ENCODE results near the gene VAMP5.
A peak's percentile ranks its signal among the peaks of the same experiment; 100 is the strongest.
"Not testable (repeated sequence)": the region's sequence is repeated elsewhere in the genome, so short reads cannot be mapped to it uniquely, and the experiment has no call there.

The VAMP5 gene, protein sequence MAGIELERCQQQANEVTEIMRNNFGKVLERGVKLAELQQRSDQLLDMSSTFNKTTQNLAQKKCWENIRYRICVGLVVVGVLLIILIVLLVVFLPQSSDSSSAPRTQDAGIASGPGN

DNA sequence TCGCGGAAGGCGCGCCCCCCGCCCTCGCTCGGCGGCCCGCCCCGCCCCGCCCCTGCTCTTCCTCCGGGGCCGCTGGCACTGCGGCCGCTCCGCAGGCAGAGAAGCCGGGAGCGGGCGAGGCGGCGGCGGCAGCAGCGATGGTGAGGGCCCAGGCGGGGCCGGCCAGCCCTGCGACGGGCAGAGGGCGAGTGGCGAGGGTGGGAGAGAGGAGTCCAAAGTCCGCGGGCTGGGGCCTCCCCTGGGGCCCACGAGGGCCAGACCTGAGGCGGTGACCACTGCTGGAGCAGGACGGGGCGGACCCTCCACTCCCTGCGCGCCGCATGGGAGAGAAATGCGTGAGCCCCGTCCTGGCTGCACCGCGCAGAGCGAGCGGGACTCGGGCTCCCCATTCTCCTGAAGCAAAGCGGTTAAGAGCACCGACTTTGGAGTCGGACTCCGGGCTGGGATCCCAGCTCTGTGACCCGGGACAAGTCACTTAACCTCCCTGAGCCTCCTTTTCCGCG lies at the start of gene VAMP5:
TSS of gene VAMP5 (plus strand) at position 78 of the 503 bp plus-strand sequence. CDS start at position 138, 60 bp downstream.
- DNase-seq (ENCODE audit: low read depth), result no peak

DNA sequence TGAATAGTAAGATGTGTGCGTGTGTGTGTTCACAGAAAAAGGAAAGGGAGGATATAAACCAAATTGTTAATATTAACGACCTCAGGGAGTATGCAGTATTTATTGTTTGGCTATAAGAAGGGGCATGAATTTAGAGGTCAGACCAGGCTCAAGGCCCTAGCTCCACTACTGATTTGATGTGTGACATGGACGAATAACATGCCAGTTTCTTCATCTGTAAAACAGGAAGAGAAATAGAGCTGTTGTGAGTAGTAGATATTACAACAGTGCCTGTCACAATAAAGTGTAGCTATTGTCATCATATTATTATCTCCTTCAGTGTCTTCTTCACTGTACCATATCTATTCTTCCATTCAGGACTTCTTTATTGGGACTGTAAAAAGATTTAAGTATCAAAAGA lies 49.4 kb upstream of the VAMP5 start:
- DNase-seq (ENCODE audit: low read depth), result no peak

DNA sequence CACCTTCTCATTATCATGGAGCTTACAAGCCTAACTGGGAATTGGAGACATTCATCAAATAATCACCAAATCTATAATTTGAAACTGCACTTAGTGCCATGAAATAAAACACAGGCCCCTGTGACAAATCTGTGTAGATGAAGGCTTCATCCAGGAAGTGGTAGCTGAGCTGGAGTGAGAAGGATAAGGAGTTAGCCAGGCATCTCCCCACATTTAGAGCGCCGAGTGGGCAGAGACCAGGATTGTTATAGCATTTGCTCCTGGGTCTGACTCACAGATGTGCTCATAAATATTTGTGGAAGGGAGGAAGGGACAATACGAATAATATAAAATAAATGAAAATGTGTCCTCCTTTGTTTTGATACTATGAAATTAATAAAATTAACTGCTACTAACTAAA lies 47.8 kb upstream of the VAMP5 start:
- DNase-seq (ENCODE audit: low read depth), result no peak

DNA sequence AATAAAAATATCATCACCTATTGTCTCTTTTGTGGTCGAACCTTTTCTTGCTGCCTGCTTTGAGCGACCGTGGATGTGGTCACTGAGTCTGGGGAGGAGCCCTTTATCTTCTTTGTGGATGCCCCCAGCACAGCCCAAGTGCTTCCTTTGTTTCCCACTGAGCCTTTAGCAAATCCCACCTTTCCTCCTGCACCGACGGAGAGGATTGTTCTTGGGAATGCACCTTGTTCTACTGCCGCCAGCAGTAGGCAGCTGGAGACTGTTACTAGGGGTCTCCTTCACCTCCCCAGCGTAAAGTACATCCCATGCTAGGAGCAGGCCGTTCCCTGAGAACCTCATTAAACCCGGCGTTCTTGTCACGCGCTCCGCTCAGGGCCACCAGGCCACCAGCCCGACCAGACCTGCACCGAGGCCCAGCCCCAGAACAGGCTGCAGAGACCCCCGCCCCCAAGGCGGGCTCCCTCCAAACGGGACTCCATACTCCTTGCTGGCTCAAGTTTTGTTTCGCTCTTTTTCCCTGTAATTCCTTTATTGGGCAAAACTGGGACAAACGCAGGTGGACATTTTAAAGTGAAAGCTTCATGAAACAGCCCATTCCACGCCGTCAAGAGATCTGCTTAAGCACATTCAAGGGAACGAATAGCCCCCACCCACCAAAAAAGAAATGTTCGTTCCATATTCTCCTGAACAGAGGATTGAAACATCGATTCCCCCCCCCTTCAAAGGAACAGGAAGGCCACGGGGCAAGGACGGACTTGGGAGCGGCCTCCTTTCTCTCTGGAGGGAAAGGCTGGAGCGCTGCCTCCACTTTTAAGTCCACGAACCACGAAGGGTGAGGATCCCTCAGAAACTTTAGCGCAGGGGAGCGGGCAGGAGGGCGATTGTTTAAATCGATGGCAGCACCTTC lies 46.4 kb upstream of the VAMP5 start:
- DNase-seq (ENCODE audit: low read depth), result no peak

DNA sequence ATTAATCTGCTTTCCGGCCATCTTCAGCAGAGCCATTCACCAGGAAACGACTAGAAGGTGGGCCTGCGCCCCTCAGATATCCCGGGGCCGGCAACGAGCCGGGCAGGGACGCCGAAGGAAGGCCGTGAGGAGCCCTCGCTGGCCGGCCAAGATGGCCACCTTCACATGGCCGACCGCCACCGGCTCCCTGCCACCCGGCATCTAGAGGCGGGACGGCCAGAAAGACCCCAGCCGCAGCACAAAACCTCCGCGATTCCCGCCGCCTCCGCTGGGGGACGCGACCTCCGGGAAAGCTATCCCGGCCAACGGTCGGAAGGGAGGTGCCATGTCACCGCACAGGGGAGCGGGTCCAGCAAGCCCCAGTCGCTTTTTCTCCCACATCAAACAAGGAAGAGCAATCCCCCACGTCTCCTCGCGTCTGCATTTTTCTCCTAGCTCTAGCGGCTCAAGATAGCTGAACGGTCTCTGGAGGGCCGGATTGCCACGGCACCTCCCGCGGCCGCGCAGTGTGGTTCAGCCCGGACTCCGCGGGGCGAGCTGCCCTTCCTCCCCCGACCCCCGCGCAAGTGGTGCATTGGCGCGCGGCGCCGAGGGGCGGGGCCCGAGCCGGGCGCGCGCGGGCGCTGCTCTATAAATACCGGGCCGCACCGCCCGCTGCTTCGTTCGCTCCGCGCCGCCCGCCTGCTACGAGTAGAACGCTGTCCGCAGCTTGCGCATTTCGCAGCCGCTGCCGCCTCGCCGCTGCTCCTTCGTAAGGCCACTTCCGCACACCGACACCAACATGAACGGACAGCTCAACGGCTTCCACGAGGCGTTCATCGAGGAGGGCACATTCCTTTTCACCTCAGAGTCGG lies 45.5 kb upstream of the VAMP5 start, which contains the start of gene MAT2A:
TSS of gene MAT2A (plus strand) at position 662 of the 854 bp plus-strand sequence. CDS start at position 782, 120 bp downstream.
- DNase-seq (ENCODE audit: low read depth), result peak; percentile 80

DNA sequence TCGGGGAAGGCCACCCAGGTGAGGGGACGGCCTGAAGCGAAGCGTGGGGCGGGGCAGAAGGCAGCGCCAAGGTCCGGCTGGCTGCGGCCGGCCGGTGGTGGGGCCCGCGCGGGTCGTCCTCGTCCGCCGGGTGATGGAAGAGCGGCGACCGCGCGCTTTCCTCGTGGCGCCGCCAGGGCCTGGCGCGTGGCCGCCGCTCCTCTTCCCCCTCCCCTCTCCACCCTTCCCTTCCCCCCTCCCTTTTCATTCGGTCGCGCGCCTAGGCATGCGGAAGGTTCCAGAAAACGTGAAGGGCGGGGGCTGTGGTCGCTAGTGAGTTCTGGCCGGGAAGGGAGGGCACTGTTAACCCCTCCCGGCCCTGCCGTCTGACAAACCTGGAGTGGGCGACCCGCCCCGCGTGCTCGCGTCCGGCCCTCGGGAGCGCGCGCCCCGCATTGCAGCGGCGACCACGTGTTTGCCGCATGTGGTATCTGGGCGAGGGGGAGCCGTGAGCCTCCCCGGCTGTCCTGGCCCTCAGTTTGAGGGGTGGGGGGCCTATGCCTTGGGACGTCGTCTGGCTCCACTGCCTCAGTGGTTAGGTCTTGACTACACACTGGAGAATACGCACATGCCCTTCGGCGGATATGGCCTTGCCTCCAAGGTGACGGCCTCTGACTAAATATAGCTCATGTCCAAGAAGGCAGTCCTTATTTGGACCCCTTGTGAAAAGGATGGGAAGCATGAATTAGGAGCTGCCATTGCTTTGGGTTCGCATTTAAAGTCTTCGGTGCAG lies 44.7 kb upstream of the VAMP5 start:
- peak; percentile 64 for DNase-seq (ENCODE audit: low read depth)

DNA sequence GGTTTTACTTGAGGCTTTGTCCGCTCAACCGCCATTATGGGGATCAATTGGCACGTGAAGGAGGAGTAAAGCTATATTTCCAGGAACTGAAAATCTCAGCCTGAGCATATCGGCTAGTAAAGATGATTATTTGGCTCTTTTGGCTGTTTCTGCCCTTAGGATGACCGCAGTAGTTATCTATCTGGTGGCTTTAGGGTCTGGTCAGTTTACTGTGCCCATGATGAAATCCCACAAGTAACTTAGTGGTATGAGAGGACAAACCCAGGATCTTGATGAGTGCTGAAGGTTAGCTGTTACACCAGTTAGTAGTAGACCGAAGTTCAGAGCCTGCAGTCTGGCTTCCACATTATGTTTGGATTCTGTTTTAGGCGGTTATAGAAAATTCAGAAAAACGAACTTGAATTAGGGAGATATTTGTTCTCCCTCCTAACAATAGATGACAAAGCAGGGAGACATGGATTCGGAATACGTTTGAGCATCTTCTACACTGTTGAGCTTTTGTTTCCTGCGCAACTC lies 44.0 kb upstream of the VAMP5 start:
- no peak for DNase-seq (ENCODE audit: low read depth)

DNA sequence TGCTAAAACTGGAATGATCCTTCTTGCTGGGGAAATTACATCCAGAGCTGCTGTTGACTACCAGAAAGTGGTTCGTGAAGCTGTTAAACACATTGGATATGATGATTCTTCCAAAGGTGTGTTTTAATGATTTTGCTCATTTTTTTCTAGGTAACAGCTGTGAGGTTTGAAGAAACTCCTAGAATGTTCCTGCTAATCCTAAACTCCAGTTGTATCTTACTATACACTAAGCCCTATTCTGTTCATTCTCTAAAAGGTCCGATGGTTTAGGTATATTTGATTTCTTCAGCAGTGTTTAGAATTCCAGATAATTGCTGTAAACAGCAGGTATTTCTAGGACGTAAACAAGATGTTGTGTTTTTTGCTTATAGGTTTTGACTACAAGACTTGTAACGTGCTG lies 43.0 kb upstream of the VAMP5 start:
- no peak for DNase-seq (ENCODE audit: low read depth)

DNA sequence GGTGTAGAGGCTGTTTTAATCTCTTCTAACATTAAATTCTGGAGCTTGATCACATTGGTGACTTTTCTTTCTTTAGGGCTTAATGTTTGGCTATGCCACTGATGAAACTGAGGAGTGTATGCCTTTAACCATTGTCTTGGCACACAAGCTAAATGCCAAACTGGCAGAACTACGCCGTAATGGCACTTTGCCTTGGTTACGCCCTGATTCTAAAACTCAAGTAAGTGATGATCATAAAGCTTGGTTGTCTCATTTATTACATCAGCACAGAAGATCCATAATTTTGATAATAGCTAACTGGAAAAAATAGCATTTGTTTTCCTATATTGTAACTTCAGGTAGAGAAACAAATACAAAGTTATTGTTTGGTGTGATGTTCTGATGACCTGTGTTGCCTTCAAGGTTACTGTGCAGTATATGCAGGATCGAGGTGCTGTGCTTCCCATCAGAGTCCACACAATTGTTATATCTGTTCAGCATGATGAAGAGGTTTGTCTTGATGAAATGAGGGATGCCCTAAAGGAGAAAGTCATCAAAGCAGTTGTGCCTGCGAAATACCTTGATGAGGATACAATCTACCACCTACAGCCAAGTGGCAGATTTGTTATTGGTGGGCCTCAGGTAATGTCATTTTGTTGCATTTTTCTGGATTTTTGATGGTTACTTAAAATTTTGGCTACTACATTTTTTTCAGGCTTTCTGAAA lies 42.3 kb upstream of the VAMP5 start:
- DNase-seq (ENCODE audit: low read depth), result no peak

DNA sequence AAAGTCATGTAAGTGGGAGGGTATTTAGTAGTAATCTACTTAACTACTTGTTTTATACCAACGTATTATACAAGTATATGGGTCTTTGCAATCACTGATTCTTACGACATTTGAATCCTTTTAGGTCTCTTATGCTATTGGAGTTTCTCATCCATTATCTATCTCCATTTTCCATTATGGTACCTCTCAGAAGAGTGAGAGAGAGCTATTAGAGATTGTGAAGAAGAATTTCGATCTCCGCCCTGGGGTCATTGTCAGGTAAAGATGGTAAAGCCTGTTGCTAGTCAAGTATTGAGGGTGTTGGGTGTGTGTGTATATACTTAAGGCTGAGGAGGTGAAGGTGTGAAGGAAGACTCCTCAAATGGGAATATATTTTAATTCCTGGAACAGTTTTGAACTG lies 41.5 kb upstream of the VAMP5 start:
- DNase-seq (ENCODE audit: low read depth), result no peak

DNA sequence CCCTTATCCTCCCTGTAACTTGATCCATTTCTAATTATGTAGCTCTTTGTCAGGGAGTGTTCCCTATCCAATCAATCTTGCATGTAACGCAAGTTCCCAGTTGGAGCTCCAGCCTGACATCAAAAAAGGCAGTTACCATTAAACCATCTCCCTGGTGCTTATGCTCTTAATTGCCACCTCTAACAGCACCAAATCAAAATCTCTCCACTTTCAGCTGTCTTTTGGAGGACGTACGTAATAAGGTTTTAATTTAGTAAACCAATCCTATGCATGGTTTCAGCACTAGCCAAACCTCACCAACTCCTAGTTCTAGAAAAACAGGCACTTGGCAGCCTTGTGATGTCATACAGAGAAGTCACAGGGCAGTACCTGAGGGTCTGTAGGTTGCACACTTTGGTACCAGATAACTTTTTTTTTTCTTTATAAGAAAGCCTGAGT lies 40.0 kb upstream of the VAMP5 start:
- not testable (repeated sequence) for DNase-seq (ENCODE audit: low read depth)

DNA sequence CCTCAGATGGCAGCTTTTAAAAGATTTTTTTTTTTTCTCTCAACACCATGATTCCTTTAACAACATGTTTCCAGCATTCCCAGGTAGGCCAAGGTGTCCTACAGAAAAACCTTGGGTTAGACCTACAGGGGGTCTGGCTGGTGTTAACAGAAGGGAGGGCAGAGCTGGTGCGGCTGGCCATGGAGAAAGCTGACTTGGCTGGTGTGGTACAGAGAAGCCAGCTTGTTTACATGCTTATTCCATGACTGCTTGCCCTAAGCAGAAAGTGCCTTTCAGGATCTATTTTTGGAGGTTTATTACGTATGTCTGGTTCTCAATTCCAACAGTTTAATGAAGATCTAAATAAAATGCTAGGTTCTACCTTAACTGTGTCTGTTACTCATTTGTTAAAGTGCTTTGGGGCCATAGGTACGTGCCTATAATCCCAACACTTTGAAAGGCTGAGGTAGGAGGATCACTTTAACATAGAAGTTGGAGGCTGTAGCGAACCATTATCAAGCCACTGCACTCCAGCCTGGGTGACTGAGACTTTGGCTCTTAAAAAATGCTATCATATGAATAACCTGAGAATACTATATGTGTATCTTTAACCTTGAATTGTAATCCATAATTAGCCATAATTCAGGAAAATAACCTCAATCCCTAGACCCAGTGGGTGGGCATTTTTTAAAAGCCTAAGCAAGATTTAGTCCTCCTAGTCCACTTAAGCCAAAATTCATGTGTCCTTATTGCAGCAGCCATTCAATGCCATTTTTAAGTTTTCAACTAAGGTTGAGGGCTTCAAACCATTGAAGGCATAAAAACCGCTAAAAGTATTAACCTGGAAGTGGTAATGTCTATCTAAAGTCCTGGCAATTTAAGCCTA lies 39.1 kb upstream of the VAMP5 start:
- DNase-seq (ENCODE audit: low read depth), result not testable (repeated sequence)

DNA sequence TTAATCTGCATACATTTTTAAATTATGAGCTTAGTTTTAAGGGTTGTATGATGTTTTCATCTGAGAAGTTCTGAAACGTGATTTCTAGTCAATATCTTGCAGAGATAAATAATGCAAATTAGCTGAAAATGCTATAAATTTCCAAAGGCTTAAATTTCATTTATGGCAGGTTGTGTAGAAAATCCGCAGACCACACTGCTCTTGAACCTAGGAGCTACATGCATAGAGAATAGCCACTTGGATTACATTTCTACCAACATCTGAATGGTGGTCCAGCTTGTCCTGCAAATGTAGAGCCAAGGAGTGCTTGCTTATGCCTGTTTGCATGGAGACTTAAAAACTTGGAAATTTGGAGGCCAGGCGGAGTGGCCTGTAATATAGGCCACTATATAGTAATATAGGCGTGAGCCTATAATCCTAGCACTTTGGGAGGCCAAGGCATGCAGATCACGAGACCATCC lies 38.4 kb upstream of the VAMP5 start:
- DNase-seq (ENCODE audit: low read depth), result no peak

DNA sequence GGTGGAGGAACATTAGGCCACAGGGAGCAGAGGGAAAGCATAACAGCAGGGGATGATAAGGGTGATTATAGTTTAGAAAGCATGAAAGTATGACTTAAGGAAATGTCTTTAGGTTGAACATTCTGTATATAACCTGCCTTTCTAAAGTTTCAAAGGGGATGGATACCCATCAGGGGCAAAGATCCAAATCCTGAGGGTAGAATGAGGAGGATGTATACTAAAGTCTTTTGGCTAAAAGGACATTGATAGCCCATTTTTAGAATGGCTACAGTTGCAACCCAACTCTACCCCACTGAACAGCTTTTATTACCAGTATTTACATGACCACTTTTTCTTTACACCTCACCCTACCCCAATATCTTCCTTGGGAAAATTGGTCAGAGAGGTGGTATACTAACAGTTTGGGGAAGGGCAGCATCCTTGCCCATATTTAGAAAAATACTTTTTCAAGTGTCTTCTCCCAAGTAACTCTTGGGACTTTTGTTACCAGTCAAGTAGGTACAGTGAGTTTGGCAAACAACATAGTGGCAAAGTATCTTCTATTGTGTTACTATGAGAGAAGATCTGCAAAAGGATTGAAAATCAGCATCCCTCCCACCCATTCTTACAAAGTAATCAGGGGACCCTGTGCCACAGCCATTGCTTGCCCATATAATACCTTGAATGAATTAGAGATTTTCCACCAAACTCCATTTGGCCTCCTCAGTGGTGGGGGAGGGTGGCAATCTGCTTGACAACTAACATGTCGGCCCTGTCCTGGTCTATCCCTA lies 37.0 kb upstream of the VAMP5 start:
- no peak for DNase-seq (ENCODE audit: low read depth)

DNA sequence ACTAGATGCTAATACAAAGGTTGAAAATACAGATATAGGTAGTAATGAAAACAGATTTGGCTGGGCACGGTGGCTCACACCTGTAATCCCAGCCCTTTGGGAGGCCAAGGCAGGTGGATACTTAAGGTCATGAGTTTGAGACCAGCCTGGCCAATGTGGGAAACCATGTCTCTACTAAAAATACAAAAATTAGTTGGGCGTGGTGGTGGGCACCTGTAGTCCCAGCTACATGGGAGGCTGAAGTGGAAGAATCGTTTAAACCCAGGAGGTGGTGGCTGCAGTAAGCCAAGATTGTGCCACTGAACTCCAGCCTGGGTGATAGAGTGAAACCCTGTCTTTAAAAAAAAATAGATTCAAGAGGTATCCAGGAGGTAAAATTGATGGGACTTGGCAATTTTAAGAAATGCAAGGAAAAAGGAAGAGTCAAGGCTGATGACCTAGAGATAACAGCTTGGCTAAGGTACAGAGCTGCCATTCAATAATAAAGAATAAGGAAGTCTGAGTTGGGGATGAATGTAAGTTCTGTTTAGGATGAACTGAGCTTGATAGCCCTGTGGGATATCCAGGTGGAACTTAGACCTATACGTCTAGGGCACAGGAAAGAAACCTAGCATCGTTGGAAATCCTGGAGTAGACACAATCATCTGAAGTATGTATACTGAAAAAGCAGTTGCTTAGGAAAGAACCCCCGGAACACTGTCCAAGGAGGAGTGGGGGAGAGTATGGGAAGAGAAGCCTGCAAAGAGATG lies 36.2 kb upstream of the VAMP5 start:
- no peak for DNase-seq (ENCODE audit: low read depth)

DNA sequence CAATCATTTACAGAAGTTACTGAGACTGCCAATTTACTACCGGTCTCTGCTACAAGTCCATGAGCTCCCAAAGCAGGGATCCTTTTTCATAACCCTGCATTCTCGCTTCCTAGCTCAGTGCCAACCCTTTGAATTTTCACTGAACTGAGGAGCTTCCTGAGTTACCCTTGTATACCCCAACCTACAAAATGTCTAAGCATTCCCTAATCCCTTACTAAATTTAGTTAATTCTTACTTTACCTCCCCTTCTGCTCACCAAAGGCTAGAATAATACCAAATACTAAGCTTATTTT lies 35.7 kb upstream of the VAMP5 start:
- DNase-seq (ENCODE audit: low read depth), result no peak

DNA sequence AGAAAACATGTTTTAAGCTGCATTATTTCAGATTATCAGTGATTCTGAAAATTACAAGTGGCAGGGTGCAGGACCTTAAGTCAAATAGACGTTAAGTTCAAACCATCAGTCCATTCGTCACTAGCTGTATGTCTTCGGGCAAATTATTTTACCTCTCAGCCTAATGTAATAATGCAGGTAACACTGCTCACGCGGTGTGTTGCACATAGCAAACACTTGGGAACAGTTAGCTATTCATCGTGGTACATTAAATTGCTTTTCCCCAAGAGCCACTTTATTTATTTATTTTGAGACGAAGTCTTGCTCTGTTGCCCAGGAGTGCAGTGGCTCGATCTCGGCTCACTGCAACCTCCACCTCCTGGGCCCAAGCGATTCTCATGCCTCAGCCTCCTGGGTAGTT lies 35.1 kb upstream of the VAMP5 start:
- DNase-seq (ENCODE audit: low read depth), result no peak

DNA sequence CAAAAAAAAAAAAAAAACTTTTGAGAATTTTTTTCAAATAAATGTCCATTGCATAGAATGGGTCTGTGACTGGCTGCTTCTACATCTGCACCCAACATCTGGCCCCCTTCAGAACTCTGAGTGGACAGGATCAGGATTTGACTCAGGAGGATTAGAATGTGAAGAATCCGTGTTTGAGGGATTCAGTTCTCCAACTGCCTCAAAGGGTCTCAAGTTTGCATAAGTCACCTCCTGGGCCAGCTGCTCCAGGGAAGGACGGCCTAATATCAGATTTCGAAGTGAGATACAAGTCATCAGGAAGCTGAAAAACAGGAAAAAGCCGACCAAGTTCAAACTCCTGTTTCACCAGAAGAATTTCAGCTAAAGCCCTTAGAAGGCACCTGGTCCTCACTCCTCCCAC lies 34.4 kb upstream of the VAMP5 start:
- DNase-seq (ENCODE audit: low read depth), result no peak
